NCI-H748 (cell line): ENCODE measurements around the gene GPR42.
"Not testable (repeated sequence)": the region's sequence is repeated elsewhere in the genome, so short reads cannot be mapped to it uniquely, and the experiment has no call there.

Experiments used
- DNase-seq: peaks from one replicate; lab custom pipeline; 2025; ENCODE audit not compliant: unreplicated experiment; lab: John Stamatoyannopoulos, UW

Gene GPR42

GRCh38 chr19:35346193-35347052 lies 24.4 kb upstream of the GPR42 start:
- DNase-seq = no peak

GRCh38 chr19:35347171-35347929 lies 23.5 kb upstream of the GPR42 start, which contains the start of gene FFAR1:
TSS of gene FFAR1 (plus strand) at chr19:35347902. CDS start at chr19:35351552, 3,650 bp downstream.
- DNase-seq = no peak

GRCh38 chr19:35347930-35348298 lies 23.0 kb upstream of the GPR42 start:
- DNase-seq = no peak

DNA sequence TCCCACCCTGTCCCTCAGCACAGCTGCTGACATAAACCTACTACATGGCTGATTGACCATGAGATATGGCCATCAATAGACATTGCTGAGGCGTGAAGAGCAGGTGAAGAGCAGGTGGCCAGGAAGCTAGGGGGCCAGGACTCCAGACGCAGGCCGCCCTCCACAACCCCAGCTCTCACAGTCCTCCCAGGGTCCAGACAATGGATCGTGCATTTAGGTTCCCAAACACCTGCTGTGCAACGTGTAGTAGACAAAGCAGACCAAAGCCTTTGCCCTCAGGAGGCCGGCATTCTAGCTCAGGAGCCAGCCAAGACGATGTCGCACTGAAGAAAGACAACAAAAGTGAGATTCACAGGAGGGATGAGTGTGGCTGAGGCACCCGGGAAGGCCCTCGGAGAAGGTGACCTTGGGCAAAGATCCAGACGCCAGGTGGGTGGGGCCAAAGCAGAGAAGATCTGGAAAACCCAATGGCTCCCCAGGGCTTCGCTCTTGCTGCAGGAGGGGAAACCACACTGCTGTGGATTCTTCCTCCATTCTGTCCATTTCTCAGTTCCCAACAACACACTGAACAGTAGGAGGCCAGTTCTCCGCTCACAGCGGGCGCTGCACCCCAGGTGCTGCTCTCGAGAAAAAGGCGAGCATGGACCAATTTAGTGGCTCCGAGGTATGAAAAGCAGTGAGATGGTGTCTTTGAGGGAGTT lies 21.8 kb upstream of the GPR42 start:
- DNase-seq = peak; percentile 34

DNA sequence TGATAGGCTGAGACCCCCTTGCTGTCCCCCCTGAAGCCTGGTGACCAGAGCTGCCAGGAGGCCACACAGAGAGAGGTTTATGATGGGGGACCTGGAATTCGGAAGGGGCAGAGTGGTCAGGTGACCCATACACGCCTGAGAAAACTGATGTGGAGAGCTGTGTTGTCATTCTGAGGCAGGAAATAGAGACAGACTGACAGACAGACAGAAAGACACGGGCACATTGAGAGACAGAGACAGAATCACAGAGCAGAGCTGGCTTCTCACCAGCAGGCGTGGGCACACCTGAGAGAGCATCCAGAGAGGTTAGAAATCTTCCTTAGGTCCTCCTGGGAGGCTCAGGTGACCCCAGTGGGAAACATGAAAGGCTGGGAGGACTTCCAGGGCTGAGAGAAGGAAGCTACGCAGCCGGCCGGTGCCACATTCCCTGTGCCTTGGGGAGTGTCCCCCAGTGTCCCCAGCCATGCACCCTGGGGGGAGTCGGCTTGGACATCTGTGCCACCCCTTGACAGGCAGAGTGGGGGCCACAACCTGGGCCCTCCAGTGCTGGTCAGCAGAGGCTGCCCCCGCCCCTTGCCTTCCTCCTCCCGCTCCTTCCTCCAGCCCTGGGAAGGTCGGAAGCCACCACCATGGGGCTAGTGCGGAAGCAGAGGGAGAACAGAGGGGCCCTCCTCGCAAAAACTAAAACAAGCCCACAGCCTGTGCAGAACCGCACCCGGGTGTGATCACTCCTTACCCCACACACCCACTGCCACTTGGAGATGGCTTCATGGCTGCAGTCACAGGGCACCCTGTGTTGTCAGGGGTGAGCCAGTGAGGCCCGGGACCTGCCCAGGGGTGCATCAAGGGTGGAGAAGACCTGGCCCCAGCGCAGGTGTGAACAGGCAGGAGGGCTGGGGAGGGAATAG lies 21.0 kb upstream of the GPR42 start:
- DNase-seq = no peak

- DNase-seq = no peak
Measured at GRCh38 chr19:35350591-35350990, 20.3 kb upstream of the GPR42 start.

- DNase-seq = no peak
Measured at GRCh38 chr19:35351411-35352176, 19.3 kb upstream of the GPR42 start.

DNA sequence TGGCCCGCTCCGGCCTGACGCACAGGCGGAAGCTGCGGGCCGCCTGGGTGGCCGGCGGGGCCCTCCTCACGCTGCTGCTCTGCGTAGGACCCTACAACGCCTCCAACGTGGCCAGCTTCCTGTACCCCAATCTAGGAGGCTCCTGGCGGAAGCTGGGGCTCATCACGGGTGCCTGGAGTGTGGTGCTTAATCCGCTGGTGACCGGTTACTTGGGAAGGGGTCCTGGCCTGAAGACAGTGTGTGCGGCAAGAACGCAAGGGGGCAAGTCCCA lies 18.8 kb upstream of the GPR42 start:
- DNase-seq = no peak

DNA sequence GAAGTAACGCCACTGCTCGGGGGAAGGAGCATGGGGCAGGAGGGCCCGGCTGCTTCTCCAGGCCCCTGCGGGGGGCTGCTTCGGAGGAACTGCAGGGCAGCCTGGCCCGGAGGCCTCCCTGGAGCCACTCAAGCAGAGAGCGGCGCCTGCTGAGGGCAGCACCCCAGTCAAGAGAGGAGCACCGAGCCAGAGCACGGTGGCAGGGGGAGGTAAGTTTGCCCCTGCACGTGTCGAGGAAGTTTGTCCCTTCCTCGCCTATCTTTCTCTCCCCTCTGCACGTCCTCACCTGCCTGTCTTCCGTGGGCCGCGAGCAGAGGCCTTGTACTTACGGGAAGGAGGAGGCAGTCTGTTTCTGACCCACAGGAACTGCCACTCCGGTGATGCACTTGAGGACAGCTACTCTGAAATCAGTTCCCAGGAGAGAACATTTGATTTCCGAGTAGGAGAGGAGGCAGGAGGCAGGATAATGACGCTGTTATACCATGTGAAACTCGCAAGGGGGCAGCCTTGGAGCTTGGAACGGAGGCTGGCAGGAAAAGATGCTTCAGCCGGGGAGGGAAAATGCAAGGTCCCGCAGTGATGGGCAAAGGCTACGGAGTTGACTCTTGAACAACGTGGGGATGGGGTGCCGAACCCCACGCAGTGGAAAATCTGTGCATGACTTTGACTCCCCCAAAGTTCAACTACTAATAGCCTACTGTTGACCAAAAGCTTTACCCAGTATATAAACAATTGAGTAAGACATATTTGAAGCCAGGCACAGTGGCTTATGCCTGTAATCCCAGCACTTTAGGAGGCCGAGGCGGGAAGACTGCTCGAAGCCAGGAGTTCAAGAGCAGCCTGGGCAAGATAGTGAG lies 18.2 kb upstream of the GPR42 start:
- peak; percentile 73 for DNase-seq

- DNase-seq = no peak
Measured at GRCh38 chr19:35353635-35354034, 17.2 kb upstream of the GPR42 start.

DNA sequence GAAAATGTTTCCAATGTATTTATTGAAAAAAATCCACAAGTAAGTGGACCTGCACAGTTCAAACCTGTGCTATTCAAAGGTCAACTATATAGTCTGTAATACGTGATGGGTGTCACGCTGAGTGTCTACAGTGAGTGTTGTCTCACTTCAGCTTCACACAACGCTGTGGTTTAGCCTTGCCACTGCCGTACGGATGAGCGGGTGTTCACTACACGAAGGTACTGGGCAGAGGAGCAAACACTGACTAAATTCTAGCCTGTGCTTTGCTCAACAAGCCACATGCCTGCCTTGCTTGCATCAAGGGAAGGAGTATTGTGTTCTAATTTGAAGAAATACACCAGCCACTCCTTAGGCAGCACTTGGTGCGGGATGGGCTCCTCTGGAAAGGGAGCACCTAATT lies 16.0 kb upstream of the GPR42 start:
- no peak for DNase-seq

GRCh38 chr19:35355791-35356460 lies 14.9 kb upstream of the GPR42 start:
- no peak for DNase-seq

DNA sequence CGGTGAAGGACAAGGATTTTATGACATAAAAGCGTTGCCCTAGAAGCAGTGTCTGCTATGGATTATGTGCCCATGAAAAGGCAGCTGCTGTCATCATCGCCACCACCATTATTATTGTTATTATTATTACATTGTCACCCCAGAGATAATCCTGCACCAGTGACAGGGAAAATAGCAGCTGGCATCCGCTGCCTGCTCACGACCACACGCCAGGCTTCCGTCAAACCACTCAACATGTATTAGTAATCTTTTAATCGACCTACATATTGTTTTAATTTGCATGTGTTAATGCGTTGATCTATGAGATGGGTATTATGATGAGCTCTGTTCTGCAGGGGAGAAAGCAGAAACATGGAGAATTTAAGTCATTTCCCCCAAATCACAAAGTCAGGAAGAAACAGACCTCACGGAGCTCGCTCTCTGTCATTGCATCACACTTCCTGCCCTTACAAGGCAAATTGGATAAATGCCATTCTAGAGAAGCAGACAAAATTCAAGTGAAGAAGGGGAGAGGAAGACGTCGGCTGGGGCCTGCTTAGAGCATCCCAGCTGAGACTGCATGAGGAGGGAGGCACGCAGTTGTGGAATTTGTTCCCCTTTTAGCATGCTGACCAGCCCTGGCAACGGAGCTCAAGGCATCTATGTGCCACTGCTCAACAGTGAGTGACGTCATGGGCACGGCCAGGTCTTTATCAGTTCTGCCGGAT lies 12.8 kb upstream of the GPR42 start, which contains the start of gene FFAR3:
FFAR3 (plus strand) TSS at position 594 of the 707 bp plus-strand sequence. CDS start 431 bp downstream, outside the sequence.
- no peak for DNase-seq

DNA sequence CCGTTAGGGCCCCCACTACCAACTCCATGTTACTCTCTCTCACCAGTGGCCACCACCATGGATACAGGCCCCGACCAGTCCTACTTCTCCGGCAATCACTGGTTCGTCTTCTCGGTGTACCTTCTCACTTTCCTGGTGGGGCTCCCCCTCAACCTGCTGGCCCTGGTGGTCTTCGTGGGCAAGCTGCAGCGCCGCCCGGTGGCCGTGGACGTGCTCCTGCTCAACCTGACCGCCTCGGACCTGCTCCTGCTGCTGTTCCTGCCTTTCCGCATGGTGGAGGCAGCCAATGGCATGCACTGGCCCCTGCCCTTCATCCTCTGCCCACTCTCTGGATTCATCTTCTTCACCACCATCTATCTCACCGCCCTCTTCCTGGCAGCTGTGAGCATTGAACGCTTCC lies 12.0 kb upstream of the GPR42 start:
- not testable (repeated sequence) for DNase-seq

DNA sequence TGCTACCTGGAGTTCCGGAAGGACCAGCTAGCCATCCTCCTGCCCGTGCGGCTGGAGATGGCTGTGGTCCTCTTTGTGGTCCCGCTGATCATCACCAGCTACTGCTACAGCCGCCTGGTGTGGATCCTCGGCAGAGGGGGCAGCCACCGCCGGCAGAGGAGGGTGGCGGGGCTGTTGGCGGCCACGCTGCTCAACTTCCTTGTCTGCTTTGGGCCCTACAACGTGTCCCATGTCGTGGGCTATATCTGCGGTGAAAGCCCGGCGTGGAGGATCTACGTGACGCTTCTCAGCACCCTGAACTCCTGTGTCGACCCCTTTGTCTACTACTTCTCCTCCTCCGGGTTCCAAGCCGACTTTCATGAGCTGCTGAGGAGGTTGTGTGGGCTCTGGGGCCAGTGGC lies 11.5 kb upstream of the GPR42 start:
- DNase-seq = not testable (repeated sequence)

DNA sequence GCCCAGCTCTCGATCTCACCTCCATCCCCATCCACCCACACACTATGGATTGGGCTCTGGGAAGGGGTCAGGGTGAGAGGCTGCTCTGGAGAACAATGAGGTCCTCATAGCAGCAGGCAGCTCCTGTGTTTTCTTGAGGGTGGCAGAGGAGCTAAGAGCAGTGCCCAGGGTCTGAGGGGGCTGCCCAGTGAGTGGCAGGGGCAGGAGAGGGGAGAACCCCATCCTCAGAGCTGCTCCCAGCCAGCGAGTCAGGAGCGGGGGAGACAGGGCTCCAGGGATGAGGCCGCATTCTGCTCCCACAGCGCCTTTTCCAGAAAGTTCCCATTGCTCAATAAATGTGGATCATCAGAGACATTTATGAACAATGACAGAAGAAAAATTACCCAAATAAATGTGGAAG lies 10.8 kb upstream of the GPR42 start:
- not testable (repeated sequence) for DNase-seq

DNA sequence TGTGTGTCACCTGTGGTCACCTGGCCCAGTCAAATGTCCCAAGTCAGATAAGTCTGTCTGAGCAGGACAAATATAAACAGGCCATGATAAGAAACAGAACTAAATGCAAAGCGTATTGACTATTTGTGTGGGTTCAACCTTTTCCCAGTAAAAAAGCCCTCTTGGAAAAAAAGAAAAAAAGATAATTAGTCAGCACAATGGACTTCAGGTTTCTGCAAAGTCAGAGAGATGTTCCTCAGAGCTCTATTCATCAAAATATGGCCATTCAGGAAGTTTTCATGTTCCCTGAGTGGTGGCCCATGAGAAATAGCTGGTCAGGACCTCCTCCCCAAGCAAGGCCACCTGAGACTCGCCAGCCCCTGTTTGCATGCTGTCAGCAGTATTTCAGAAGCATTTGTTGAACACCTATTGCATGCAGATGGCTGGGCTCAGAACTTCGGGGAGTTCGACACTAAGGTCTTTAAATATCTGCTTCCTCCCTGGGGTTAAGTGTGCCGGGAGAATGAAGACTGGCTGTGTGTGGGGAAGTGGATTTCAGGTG lies 9.9 kb upstream of the GPR42 start:
- DNase-seq = no peak
